SK-N-SH (cell line): ENCODE results near the gene SLC25A47. TPM values are rescaled to one million over a fixed set of nuclear protein-coding genes. Genes with fewer than 3 reads are reported as not detected.

Experiments
- CTCF ChIA-PET: fragments of 300-600, 350-600 bp; formaldehyde crosslinking; extraction: SDS; loops from one replicate; lab custom pipeline; 2021; lab: Yijun Ruan, JAX
- POLR2A ChIA-PET: fragments of 350-600 bp; sonication (Branson Sonifier 250); formaldehyde crosslinking; extraction: SDS; loops from one replicate; lab custom pipeline; 2020; ENCODE audit warnings: antibody characterized with exemption, inconsistent platforms; lab: Yijun Ruan, JAX
- DNase-seq: peaks from one replicate; pipeline ENCODE4 v3.0.0; 2012
- H2AFZ ChIP-seq: fragments of 200-600 bp; sonication (generic); 2 replicates; pipeline ENCODE4 v1.8.1; 2016; ENCODE audit warnings: antibody characterized with exemption, mild to moderate bottlenecking, low read depth
- H3F3A ChIP-seq: fragments of 200-600 bp; sonication (generic); replicated peaks from 2 replicates; pipeline ENCODE3; 2016; ENCODE audit warnings: antibody characterized with exemption, mild to moderate bottlenecking; ENCODE audit not compliant: insufficient read depth
- H3K27ac ChIP-seq, 2 experiments: fragments of 200-500 bp in 1 of 2; fragments of 200-600 bp in 1 of 2; sonication (Bioruptor generic) in 1 of 2; sonication (generic), shearing (Covaris generic) in 1 of 2; 2 replicates each; pipeline versions ENCODE4 v1.5.1 to v1.6.1; 2014 to 2016; ENCODE audit warnings: low read depth in 2 of 2, inconsistent platforms in 1 of 2, low read length in 1 of 2, mild to moderate bottlenecking in 1 of 2, mixed read lengths in 1 of 2
- H3K27me3 ChIP-seq: fragments of 200-600 bp; sonication (generic), shearing (Covaris generic); 2 replicates; pipeline ENCODE4 v1.6.1; 2016; ENCODE audit warnings: mixed run types; ENCODE audit not compliant: insufficient read depth
- H3K36me3 ChIP-seq, 2 experiments: fragments of 200-500 bp in 1 of 2; fragments of 200-600 bp in 1 of 2; sonication (Bioruptor generic) in 1 of 2; sonication (generic) in 1 of 2; replicated peaks in 1 of 2; 2 replicates each; pipeline versions ENCODE3 to v1.5.1; 2014 to 2016; ENCODE audit warnings: low read length in 1 of 2, mild to moderate bottlenecking in 1 of 2; ENCODE audit not compliant: insufficient read depth in 2 of 2, control insufficient read depth in 1 of 2
- H3K4me1 ChIP-seq, 2 experiments: fragments of 200-500 bp in 1 of 2; fragments of 200-600 bp in 1 of 2; sonication (Bioruptor generic) in 1 of 2; sonication (generic), shearing (Covaris generic) in 1 of 2; 2 replicates each; pipeline versions ENCODE4 v1.5.1 to v1.6.1; 2014 to 2016; ENCODE audit warnings: low read depth in 1 of 2, low read length in 1 of 2, mixed run types in 1 of 2; ENCODE audit not compliant: insufficient read depth in 2 of 2, control insufficient read depth in 1 of 2
- H3K4me2 ChIP-seq: fragments of 200-600 bp; sonication (generic), shearing (Covaris generic); 2 replicates; pipeline ENCODE4 v1.6.1; 2017; ENCODE audit warnings: mixed run types
- H3K4me3 ChIP-seq, 2 experiments: fragments of 200-500 bp in 1 of 2; fragments of 200-600 bp in 1 of 2; sonication (Bioruptor generic) in 1 of 2; sonication (generic), shearing (Covaris generic) in 1 of 2; 2 replicates each; pipeline versions ENCODE4 v1.5.1 to v1.8.1; 2014 to 2016; ENCODE audit warnings: low read depth in 2 of 2, inconsistent platforms in 1 of 2, low read length in 1 of 2, mild to moderate bottlenecking in 1 of 2, mixed read lengths in 1 of 2, moderate library complexity in 1 of 2
- H3K79me2 ChIP-seq: fragments of 200-600 bp; sonication (generic); 2 replicates; pipeline ENCODE4 v1.8.1; 2017; ENCODE audit warnings: mild to moderate bottlenecking; ENCODE audit not compliant: insufficient read depth
- H3K9ac ChIP-seq: fragments of 200-600 bp; sonication (generic); 2 replicates; pipeline ENCODE4 v1.6.1; 2017; ENCODE audit warnings: mixed run types
- H3K9me2 ChIP-seq: fragments of 200-600 bp; sonication (generic); 2 replicates; pipeline ENCODE4 v1.6.1; 2017; ENCODE audit warnings: mixed run types
- H3K9me3 ChIP-seq: fragments of 200-600 bp; sonication (generic); 2 replicates; pipeline ENCODE4 v1.6.1; 2017; ENCODE audit warnings: mixed run types, mild to moderate bottlenecking, moderate library complexity
- H4K20me1 ChIP-seq: fragments of 200-600 bp; sonication (generic); 2 replicates; pipeline ENCODE4 v1.6.1; 2017; ENCODE audit warnings: mild to moderate bottlenecking, mixed run types; ENCODE audit not compliant: insufficient read depth
- CHD2 ChIP-seq: fragments of 150-350 bp; IDR thresholded peaks from 2 replicates; pipeline ENCODE4 v1.6.1; 2018; ENCODE audit warnings: low read length; ENCODE audit not compliant: partially characterized antibody
- EP300 ChIP-seq, 2 experiments: IDR thresholded peaks; 2 replicates each; pipeline versions ENCODE4 v1.4.0 to v1.6.1; 2012; ENCODE audit warnings: borderline replicate concordance in 1 of 2, low read depth in 1 of 2, low read length in 1 of 2
- EZH2phosphoT487 ChIP-seq: fragments of 200-600 bp; sonication (generic); IDR thresholded peaks from 2 replicates; pipeline ENCODE4 v1.6.1; 2017; ENCODE audit warnings: low read depth, mixed run types, mild to moderate bottlenecking, antibody characterized with exemption, moderate library complexity, borderline replicate concordance
- FOXJ3 ChIP-seq: sonication (generic); formaldehyde crosslinking; IDR thresholded peaks from 2 replicates; pipeline ENCODE4 v1.5.1; 2020; ENCODE audit warnings: mild to moderate bottlenecking, missing genetic modification reagents
- FOXM1 ChIP-seq: IDR thresholded peaks from 2 replicates; pipeline ENCODE4 v1.4.0; 2012; ENCODE audit warnings: low read depth, mild to moderate bottlenecking
- GABPA ChIP-seq: IDR thresholded peaks from 2 replicates; pipeline ENCODE4 v1.4.0; 2012; ENCODE audit warnings: low read depth, mild to moderate bottlenecking
- GATA2 ChIP-seq: sonication (generic); formaldehyde crosslinking; IDR thresholded peaks from 2 replicates; pipeline ENCODE4 v1.5.0; 2020; ENCODE audit warnings: mild to moderate bottlenecking, missing genetic modification reagents
- IRF3 ChIP-seq: fragments of 150-350 bp; IDR thresholded peaks from 2 replicates; pipeline ENCODE4 v1.6.1; 2016; ENCODE audit warnings: mild to moderate bottlenecking, low read depth, low read length
- MEF2A ChIP-seq: IDR thresholded peaks from 2 replicates; pipeline ENCODE4 v1.4.0; 2012; ENCODE audit warnings: low read depth, borderline replicate concordance
- NFIC ChIP-seq: IDR thresholded peaks from 2 replicates; pipeline ENCODE4 v1.4.0; 2012; ENCODE audit warnings: borderline replicate concordance
- PBX3 ChIP-seq: IDR thresholded peaks from 2 replicates; pipeline ENCODE4; 2012
- RCOR1 ChIP-seq: fragments of 150-350 bp; IDR thresholded peaks from 2 replicates; pipeline ENCODE4 v1.6.1; 2017; ENCODE audit warnings: antibody characterized with exemption, low read length
- REST ChIP-seq: IDR thresholded peaks from 2 replicates; pipeline ENCODE4 v1.6.1; 2012; ENCODE audit warnings: mild to moderate bottlenecking, low read depth, low read length, moderate library complexity
- RXRA ChIP-seq: IDR thresholded peaks from 2 replicates; pipeline ENCODE4 v1.4.0; 2012; ENCODE audit warnings: low read depth, mild to moderate bottlenecking, borderline replicate concordance
- TCF12 ChIP-seq: IDR thresholded peaks from 2 replicates; pipeline ENCODE4 v1.4.0; 2012
- USF2 ChIP-seq: fragments of 150-350 bp; IDR thresholded peaks from 2 replicates; pipeline ENCODE4 v1.6.1; 2017; ENCODE audit warnings: antibody characterized with exemption, low read length, low read depth, borderline replicate concordance
- YY1 ChIP-seq: IDR thresholded peaks from 2 replicates; pipeline ENCODE4 v1.4.0; 2012; ENCODE audit warnings: low read depth, mild to moderate bottlenecking
- WGBS: methylation state at CpG from one replicate; pipeline ENCODE4 v1.1.6; 2017; ENCODE audit warnings: low lambda C conversion rate; 5-methylcytosine and 5-hydroxymethylcytosine counted together
- polyA plus RNA-seq, 3 experiments: library from polyadenylated mRNA; depleted of rRNA; stranded (reverse); fragments of >200 nt; gene quantifications; 2 replicates each; pipeline ENCODE4 v1.2.3, GENCODE V29; 2012

SLC25A47 gene
- polyA plus RNA-seq, 1 of the 3 experiments (the other 2 are of a cell fraction), result not detected

GRCh38 chr14:100345711-100346110 is 22.6 kb downstream of the SLC25A47 start:
- no peaks in the 10 kb centered on the region for H4K20me1 ChIP-seq
- no peak for TF ChIP-seq CHD2
- no peak for TF ChIP-seq FOXM1
- no peak for TF ChIP-seq MEF2A
- no peak for TF ChIP-seq YY1
- no peak for TF ChIP-seq PBX3
- TF ChIP-seq IRF3, result no peak
- no peak for TF ChIP-seq TCF12
- no peak for TF ChIP-seq EP300 (IDR thresholded peaks at IDR 0.05; ENCODE audit: borderline replicate concordance in 1 of 2, low read depth in 1 of 2, low read length in 1 of 2)
- TF ChIP-seq EZH2phosphoT487, result no peak
- no peak for TF ChIP-seq FOXJ3 (CRISPR knock-in tag)
- no peak for TF ChIP-seq GATA2 (CRISPR knock-in tag)
- no peak for TF ChIP-seq GABPA
- no peak for TF ChIP-seq RXRA
- TF ChIP-seq REST, result no peak
- TF ChIP-seq RCOR1, result no peak
- no peak for TF ChIP-seq NFIC
- TF ChIP-seq USF2, result no peak
- no peak overlapping the region for H2AFZ ChIP-seq
- POLR2A ChIA-PET, result no interaction called here
- H3K4me1 ChIP-seq, result peaks cover 3 to 5% of the 10 kb centered on the region in 2 experiments; a peak in 2 of 4 replicates
- peaks cover 3% of the 10 kb centered on the region for H3F3A ChIP-seq
- CTCF ChIA-PET, result no interaction called here
- no peak overlapping the region for H3K4me3 ChIP-seq
- peak; percentile 16 for DNase-seq
- no peak overlapping the region for H3K4me2 ChIP-seq
- peaks cover 15 to 47% of the 10 kb centered on the region in 2 experiments for H3K36me3 ChIP-seq
- H3K79me2 ChIP-seq, result no peaks in the 10 kb centered on the region
- WGBS, result 98% methylated on average over 11 of the region's 17 CpGs
- H3K9ac ChIP-seq, result no peak overlapping the region
- H3K9me2 ChIP-seq, result no peaks in the 10 kb centered on the region
- no peaks in the 10 kb centered on the region for H3K27me3 ChIP-seq
- no peaks in the 10 kb centered on the region for H3K9me3 ChIP-seq
- no peak overlapping the region; a peak in 1 of 4 replicates for H3K27ac ChIP-seq
